GM12878 (cell line): Measurements from ENCODE around the gene HES7. TPM values are rescaled to one million over a fixed set of nuclear protein-coding genes. Genes with fewer than 3 reads are reported as not detected.
A peak's percentile ranks its signal among the peaks of the same experiment; 100 is the strongest.

ENCODE experiments used
- ATF7 ChIP-seq: fragments of 450-650 bp; IDR thresholded peaks from 2 replicates; pipeline ENCODE4 v1.6.1; 2016; ENCODE audit warnings: low read depth, mild to moderate bottlenecking
- BMI1 ChIP-seq: fragments of 450-650 bp; IDR thresholded peaks from 2 replicates; pipeline ENCODE4 v1.6.1; 2016; ENCODE audit warnings: mild to moderate bottlenecking, moderate library complexity, borderline replicate concordance
- CHD1 ChIP-seq: IDR thresholded peaks from 2 replicates; pipeline ENCODE4 v1.6.1; 2012; ENCODE audit warnings: low read depth, low read length, improper control_type of control experiment
- IKZF2 ChIP-seq, 2 experiments: fragments of 450-650 bp; IDR thresholded peaks; 2 replicates each; pipeline ENCODE4 v1.6.1; 2017; ENCODE audit warnings: mild to moderate bottlenecking in 2 of 2, moderate library complexity in 2 of 2
- LARP7 ChIP-seq: fragments of 450-650 bp; IDR thresholded peaks from 2 replicates; pipeline ENCODE4 v1.6.1; 2017; ENCODE audit warnings: mild to moderate bottlenecking
- NFYB ChIP-seq: IDR thresholded peaks from 2 replicates; pipeline ENCODE4 v1.6.1; 2011; ENCODE audit warnings: low read depth, mild to moderate bottlenecking, low read length, improper control_type of control experiment, moderate library complexity; ENCODE audit not compliant: insufficient read depth
- POLR2A ChIP-seq: IDR thresholded peaks from 2 replicates; pipeline ENCODE4 v1.6.1; 2011; ENCODE audit warnings: low read depth, mild to moderate bottlenecking, low read length
- RAD21 ChIP-seq: IDR thresholded peaks from 2 replicates; pipeline ENCODE4 v1.6.1; 2011; ENCODE audit warnings: mild to moderate bottlenecking, low read depth, low read length, moderate library complexity; ENCODE audit not compliant: insufficient read depth
- RBBP5 ChIP-seq: fragments of 200-600 bp; sonication (generic); conservative IDR thresholded peaks from 2 replicates; pipeline ENCODE4 v1.6.1; 2016
- SMAD5 ChIP-seq: IDR thresholded peaks from 2 replicates; pipeline ENCODE4 v1.6.1; 2016; ENCODE audit warnings: antibody characterized with exemption, low read depth
- SMC3 ChIP-seq: IDR thresholded peaks from 2 replicates; pipeline ENCODE4 v1.6.1; 2011; ENCODE audit warnings: low read length, improper control_type of control experiment, borderline replicate concordance
- SPI1 ChIP-seq: IDR thresholded peaks from 2 replicates; pipeline ENCODE4 v1.6.1; 2011; ENCODE audit warnings: low read depth, mild to moderate bottlenecking, low read length, moderate library complexity, borderline replicate concordance; ENCODE audit not compliant: insufficient read depth
- STAT3 ChIP-seq: IDR thresholded peaks from 2 replicates; pipeline ENCODE4 v1.6.1; 2011; ENCODE audit warnings: low read depth, low read length, improper control_type of control experiment
- TCF12 ChIP-seq: IDR thresholded peaks from 2 replicates; pipeline ENCODE4 v1.6.1; 2011; ENCODE audit warnings: low read depth, mild to moderate bottlenecking, low read length
- YBX1 ChIP-seq: fragments of 450-650 bp; IDR thresholded peaks from 2 replicates; pipeline ENCODE4 v1.6.1; 2016; ENCODE audit warnings: antibody characterized with exemption
- ZNF622 ChIP-seq: fragments of 450-650 bp; IDR thresholded peaks from 2 replicates; pipeline ENCODE4 v1.6.1; 2017; ENCODE audit warnings: mild to moderate bottlenecking, inconsistent platforms
- polyA plus RNA-seq, 11 experiments: library from polyadenylated mRNA; depleted of rRNA in 4 of 11; unstranded in 6 of 11; stranded (reverse) in 5 of 11; fragments of >200 nt; fragmentation: Nextera tagmentation in 4 of 11; fragmentation: Illumina TruSeq in 1 of 11; extraction: Ambion mirVana in 4 of 11; extraction: Trizol in 1 of 11; gene quantifications; 1 replicate in 1 of 11; 2 replicates in 10 of 11; pipeline versions ENCODE4 v1.2.1 to v1.2.3, GENCODE V29; 2011 to 2016; ENCODE audit warnings: inconsistent platforms in 2 of 11, missing spikeins in 2 of 11, low read depth in 1 of 11
- total RNA-seq, 4 experiments: library from RNA; depleted of rRNA in 3 of 4; stranded (reverse); fragments of >200 nt in 3 of 4; fragmentation: Illumina TruSeq in 1 of 4; extraction: Trizol in 1 of 4; gene quantifications; 2 replicates each; pipeline versions ENCODE4 v1.2.1 to v1.2.3, GENCODE V29; 2013 to 2021
- TF ChIP-seq, protein P1 (sequence below): fragments of 450-650 bp; IDR thresholded peaks from 2 replicates; pipeline ENCODE4 v1.6.1; 2017; ENCODE audit warnings: low read depth, mild to moderate bottlenecking, moderate library complexity
- TF ChIP-seq, protein P2 (sequence below), 3 experiments: IDR thresholded peaks in 2 of 3; conservative IDR thresholded peaks in 1 of 3; 2 replicates each; pipeline ENCODE4 v1.5.1; 2011; ENCODE audit warnings: low read depth in 3 of 3, low read length in 3 of 3, mild to moderate bottlenecking in 3 of 3, control low read depth in 2 of 3, moderate library complexity in 2 of 3, inconsistent platforms in 1 of 3, mixed read lengths in 1 of 3; ENCODE audit not compliant: control insufficient read depth in 2 of 3, insufficient read depth in 1 of 3; ENCODE audit errors: extremely low read depth in 1 of 3
- TF ChIP-seq, protein P3 (sequence below): fragments of 450-650 bp; IDR thresholded peaks from 2 replicates; pipeline ENCODE4 v1.6.1; 2014; ENCODE audit warnings: mild to moderate bottlenecking
- TF ChIP-seq, protein P4 (sequence below): fragments of 450-650 bp; IDR thresholded peaks from 2 replicates; pipeline ENCODE4 v1.6.1; 2017; ENCODE audit warnings: antibody characterized with exemption, mild to moderate bottlenecking, moderate library complexity

Gene HES7
- total and polyA plus RNA-seq, 10 of the 15 experiments (the other 5 are each of a cell fraction or from before 2014, with no cell fraction given) = 0.07 to 1.3 (median 0.63) TPM; not detected in 4

DNA sequence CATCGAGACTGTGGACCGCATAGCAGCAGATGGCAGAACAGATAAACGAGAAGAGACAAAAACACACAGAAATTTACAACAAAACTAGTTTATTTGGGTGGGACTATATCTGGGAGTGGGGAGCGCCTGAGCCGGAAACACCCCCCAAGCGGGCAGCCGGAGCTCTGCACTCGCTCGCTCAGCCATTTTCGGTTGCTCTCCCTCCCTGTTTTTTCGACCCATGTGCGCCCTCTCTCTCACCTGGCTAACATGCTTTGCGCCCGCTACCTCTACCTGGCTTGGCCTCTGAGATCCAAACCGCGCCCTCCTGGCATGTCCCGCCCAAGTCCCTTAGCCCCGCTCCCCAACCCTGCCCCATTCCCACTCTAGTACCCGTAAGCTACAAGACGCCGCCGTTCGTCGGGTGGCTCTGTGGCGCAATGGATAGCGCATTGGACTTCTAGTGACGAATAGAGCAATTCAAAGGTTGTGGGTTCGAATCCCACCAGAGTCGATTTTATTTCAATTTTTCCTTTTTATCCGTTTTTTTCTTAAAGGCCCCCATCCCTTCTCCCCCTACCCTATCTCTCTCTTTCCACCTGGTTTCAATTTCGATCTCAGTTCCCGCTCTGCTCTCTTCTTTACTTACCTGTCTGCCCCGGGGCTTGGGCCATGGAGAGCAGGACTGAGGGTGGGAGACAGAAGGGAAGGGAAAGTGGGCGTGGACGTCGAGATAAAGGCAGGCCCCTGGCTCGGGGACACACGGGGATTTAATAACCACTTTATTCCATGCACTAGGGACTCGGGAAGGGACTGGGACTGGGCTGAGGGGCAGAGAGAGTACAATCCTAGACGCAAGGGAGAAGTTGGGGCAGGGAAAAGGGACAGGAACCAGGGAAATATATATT lies 3.1 kb downstream of the HES7 start (continued):
- TF ChIP-seq, protein P1, sequence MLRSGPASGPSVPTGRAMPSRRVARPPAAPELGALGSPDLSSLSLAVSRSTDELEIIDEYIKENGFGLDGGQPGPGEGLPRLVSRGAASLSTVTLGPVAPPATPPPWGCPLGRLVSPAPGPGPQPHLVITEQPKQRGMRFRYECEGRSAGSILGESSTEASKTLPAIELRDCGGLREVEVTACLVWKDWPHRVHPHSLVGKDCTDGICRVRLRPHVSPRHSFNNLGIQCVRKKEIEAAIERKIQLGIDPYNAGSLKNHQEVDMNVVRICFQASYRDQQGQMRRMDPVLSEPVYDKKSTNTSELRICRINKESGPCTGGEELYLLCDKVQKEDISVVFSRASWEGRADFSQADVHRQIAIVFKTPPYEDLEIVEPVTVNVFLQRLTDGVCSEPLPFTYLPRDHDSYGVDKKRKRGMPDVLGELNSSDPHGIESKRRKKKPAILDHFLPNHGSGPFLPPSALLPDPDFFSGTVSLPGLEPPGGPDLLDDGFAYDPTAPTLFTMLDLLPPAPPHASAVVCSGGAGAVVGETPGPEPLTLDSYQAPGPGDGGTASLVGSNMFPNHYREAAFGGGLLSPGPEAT = no peak
- TF ChIP-seq YBX1 (no peak), TCF12 (no peak), IKZF2 (IDR thresholded peaks at IDR 0.05) (no peak), SMC3 (no peak), SPI1 (no peak), CHD1 (peak; percentile 85; the same call in 1 of the 2 replicates), RBBP5 (no peak), POLR2A (0 out of 2 replicates have a peak, but pooled peaks have one; percentile 38), STAT3 (no peak), LARP7 (0 out of 2 replicates have a peak, but pooled peaks have one; percentile 3), SMAD5 (no peak), ATF7 (no peak; the same call in 1 of the 2 replicates), NFYB (no peak), BMI1 (no peak), ZNF622 (no peak), RAD21 (no peak)
- TF ChIP-seq, protein P2, sequence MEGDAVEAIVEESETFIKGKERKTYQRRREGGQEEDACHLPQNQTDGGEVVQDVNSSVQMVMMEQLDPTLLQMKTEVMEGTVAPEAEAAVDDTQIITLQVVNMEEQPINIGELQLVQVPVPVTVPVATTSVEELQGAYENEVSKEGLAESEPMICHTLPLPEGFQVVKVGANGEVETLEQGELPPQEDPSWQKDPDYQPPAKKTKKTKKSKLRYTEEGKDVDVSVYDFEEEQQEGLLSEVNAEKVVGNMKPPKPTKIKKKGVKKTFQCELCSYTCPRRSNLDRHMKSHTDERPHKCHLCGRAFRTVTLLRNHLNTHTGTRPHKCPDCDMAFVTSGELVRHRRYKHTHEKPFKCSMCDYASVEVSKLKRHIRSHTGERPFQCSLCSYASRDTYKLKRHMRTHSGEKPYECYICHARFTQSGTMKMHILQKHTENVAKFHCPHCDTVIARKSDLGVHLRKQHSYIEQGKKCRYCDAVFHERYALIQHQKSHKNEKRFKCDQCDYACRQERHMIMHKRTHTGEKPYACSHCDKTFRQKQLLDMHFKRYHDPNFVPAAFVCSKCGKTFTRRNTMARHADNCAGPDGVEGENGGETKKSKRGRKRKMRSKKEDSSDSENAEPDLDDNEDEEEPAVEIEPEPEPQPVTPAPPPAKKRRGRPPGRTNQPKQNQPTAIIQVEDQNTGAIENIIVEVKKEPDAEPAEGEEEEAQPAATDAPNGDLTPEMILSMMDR (IDR thresholded peaks at IDR 0.05 in 2 of 3, conservative IDR thresholded peaks at IDR 0.05 in 1 of 3; ENCODE audit: control insufficient read depth in 2 of 3, extremely low read depth in 1 of 3, insufficient read depth in 1 of 3, low read depth in 3 of 3, low read length in 3 of 3) = peak; percentile 20 to 45 (median 38)
- TF ChIP-seq, protein P3, sequence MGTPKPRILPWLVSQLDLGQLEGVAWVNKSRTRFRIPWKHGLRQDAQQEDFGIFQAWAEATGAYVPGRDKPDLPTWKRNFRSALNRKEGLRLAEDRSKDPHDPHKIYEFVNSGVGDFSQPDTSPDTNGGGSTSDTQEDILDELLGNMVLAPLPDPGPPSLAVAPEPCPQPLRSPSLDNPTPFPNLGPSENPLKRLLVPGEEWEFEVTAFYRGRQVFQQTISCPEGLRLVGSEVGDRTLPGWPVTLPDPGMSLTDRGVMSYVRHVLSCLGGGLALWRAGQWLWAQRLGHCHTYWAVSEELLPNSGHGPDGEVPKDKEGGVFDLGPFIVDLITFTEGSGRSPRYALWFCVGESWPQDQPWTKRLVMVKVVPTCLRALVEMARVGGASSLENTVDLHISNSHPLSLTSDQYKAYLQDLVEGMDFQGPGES = no peak
- TF ChIP-seq, protein P4, sequence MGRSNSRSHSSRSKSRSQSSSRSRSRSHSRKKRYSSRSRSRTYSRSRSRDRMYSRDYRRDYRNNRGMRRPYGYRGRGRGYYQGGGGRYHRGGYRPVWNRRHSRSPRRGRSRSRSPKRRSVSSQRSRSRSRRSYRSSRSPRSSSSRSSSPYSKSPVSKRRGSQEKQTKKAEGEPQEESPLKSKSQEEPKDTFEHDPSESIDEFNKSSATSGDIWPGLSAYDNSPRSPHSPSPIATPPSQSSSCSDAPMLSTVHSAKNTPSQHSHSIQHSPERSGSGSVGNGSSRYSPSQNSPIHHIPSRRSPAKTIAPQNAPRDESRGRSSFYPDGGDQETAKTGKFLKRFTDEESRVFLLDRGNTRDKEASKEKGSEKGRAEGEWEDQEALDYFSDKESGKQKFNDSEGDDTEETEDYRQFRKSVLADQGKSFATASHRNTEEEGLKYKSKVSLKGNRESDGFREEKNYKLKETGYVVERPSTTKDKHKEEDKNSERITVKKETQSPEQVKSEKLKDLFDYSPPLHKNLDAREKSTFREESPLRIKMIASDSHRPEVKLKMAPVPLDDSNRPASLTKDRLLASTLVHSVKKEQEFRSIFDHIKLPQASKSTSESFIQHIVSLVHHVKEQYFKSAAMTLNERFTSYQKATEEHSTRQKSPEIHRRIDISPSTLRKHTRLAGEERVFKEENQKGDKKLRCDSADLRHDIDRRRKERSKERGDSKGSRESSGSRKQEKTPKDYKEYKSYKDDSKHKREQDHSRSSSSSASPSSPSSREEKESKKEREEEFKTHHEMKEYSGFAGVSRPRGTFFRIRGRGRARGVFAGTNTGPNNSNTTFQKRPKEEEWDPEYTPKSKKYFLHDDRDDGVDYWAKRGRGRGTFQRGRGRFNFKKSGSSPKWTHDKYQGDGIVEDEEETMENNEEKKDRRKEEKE = no peak
